Osteoblast (primary cell): ENCODE data around the gene SLC43A3. TPM values are rescaled to one million over a fixed set of nuclear protein-coding genes. Genes with fewer than 3 reads are reported as not detected.

Experiments used
- DNase-seq: peaks from one replicate; pipeline ENCODE4 v3.0.0; 2011; ENCODE audit warnings: low spot score, mixed read lengths; ENCODE audit not compliant: insufficient read length; ENCODE audit errors: missing footprints
- H2AFZ ChIP-seq: 2 replicates; pipeline ENCODE4 v1.6.0; 2011; ENCODE audit warnings: mild to moderate bottlenecking, low read length
- H3K27ac ChIP-seq: 2 replicates; pipeline ENCODE4 v1.5.1; 2011; ENCODE audit warnings: mild to moderate bottlenecking, low read depth, low read length, moderate library complexity
- H3K27me3 ChIP-seq: 2 replicates; pipeline ENCODE4 v1.6.0; 2012; ENCODE audit warnings: mild to moderate bottlenecking, control low read depth, inconsistent platforms, low read length, moderate library complexity; ENCODE audit not compliant: insufficient read depth
- H3K36me3 ChIP-seq: 2 replicates; pipeline ENCODE4 v1.5.1; 2011; ENCODE audit warnings: mild to moderate bottlenecking, low read length, control low read depth, moderate library complexity; ENCODE audit not compliant: insufficient read depth
- H3K4me1 ChIP-seq: 2 replicates; pipeline ENCODE4 v1.5.1; 2011; ENCODE audit warnings: mild to moderate bottlenecking, low read length, control low read depth, moderate library complexity; ENCODE audit not compliant: insufficient read depth
- H3K4me2 ChIP-seq: 2 replicates; pipeline ENCODE4 v1.6.0; 2011; ENCODE audit warnings: mild to moderate bottlenecking, low read length; ENCODE audit not compliant: insufficient read depth
- H3K4me3 ChIP-seq: fragments of 200-600 bp; sonication (generic); 3 replicates; pipeline ENCODE4 v1.5.1; 2012; ENCODE audit warnings: mild to moderate bottlenecking, low read length, inconsistent platforms; ENCODE audit not compliant: insufficient read depth
- H3K79me2 ChIP-seq: 2 replicates; pipeline ENCODE4 v1.6.0; 2012; ENCODE audit warnings: mild to moderate bottlenecking, low read length, control low read depth, inconsistent platforms; ENCODE audit not compliant: insufficient read depth
- H3K9me3 ChIP-seq: 2 replicates; pipeline ENCODE4 v1.5.1; 2011; ENCODE audit warnings: low read depth, low read length, control low read depth
- H4K20me1 ChIP-seq: 2 replicates; pipeline ENCODE4 v1.6.0; 2012; ENCODE audit warnings: mild to moderate bottlenecking, low read length, control low read depth; ENCODE audit not compliant: insufficient read depth
- total RNA-seq: library from RNA; depleted of rRNA; stranded (reverse); fragments of >200 nt; gene quantifications from 2 replicates; pipeline ENCODE4 v1.2.3, GENCODE V29; 2012
- TF ChIP-seq, protein P1 (sequence below): IDR thresholded peaks from 2 replicates; pipeline ENCODE4 v1.5.1; 2011; ENCODE audit warnings: mild to moderate bottlenecking, low read depth, low read length, moderate library complexity; ENCODE audit errors: extremely low read depth

SLC43A3 gene
- total RNA-seq, 1 donor, result 51.4 TPM

DNA sequence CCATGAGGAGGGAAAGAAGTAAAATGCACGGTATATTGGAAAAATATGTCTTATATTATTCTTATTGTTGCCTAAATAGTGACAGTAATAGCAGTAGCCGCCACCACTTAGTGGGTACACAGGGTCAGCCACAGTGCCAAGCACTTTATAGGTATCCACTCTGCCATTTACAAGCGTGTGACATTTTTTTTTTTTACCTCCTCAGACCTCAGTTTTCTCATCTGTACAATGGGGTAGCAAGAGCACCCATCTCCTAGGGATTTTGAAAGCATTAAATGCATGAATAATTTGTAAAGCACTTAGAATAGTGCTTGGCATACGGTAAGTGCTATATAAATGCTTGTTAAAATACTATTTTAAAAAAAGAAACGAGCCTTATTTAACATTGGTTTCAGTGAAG lies 42.3 kb upstream of the SLC43A3 start:
- Histone ChIP-seq H3K27me3 (no peaks in the 10 kb centered on the region), H3K27ac (no peak overlapping the region), H4K20me1 (no peaks in the 10 kb centered on the region), H3K9me3 (no peaks in the 10 kb centered on the region), H2AFZ (no peak overlapping the region), H3K4me2 (no peak overlapping the region), H3K36me3 (no peaks in the 10 kb centered on the region), H3K4me1 (no peaks in the 10 kb centered on the region), H3K79me2 (no peaks in the 10 kb centered on the region), H3K4me3 (no peak overlapping the region)
- no peak for DNase-seq
- TF ChIP-seq, protein P1, sequence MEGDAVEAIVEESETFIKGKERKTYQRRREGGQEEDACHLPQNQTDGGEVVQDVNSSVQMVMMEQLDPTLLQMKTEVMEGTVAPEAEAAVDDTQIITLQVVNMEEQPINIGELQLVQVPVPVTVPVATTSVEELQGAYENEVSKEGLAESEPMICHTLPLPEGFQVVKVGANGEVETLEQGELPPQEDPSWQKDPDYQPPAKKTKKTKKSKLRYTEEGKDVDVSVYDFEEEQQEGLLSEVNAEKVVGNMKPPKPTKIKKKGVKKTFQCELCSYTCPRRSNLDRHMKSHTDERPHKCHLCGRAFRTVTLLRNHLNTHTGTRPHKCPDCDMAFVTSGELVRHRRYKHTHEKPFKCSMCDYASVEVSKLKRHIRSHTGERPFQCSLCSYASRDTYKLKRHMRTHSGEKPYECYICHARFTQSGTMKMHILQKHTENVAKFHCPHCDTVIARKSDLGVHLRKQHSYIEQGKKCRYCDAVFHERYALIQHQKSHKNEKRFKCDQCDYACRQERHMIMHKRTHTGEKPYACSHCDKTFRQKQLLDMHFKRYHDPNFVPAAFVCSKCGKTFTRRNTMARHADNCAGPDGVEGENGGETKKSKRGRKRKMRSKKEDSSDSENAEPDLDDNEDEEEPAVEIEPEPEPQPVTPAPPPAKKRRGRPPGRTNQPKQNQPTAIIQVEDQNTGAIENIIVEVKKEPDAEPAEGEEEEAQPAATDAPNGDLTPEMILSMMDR, result no peak

DNA sequence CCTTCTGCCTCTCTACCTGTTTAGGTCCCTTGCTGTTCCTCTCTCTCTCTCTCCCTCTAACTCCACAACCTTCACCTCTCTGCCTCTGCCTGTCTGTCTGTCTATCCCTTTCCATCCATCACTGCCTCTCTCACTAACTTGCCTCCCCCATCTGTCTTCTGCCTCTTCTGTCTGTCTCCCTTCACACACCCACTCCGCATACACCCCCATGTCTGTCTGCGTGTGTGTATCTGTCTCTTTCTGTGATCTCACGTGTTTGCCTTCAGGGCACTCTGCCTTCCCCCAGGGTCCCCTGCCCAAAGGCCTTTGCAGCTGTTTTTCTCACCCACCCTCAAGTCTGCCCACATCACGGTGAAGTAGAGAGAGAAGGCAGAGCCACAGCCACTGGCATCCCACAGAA lies 41.4 kb upstream of the SLC43A3 start:
- Histone ChIP-seq H3K79me2 (no peaks in the 10 kb centered on the region), H2AFZ (no peak overlapping the region), H3K4me1 (no peaks in the 10 kb centered on the region), H4K20me1 (no peaks in the 10 kb centered on the region), H3K4me2 (no peak overlapping the region), H3K36me3 (no peaks in the 10 kb centered on the region), H3K4me3 (no peak overlapping the region), H3K9me3 (no peaks in the 10 kb centered on the region), H3K27me3 (no peaks in the 10 kb centered on the region), H3K27ac (no peak overlapping the region)
- peak; percentile 75 for DNase-seq
- TF ChIP-seq, protein P1, result no peak

DNA sequence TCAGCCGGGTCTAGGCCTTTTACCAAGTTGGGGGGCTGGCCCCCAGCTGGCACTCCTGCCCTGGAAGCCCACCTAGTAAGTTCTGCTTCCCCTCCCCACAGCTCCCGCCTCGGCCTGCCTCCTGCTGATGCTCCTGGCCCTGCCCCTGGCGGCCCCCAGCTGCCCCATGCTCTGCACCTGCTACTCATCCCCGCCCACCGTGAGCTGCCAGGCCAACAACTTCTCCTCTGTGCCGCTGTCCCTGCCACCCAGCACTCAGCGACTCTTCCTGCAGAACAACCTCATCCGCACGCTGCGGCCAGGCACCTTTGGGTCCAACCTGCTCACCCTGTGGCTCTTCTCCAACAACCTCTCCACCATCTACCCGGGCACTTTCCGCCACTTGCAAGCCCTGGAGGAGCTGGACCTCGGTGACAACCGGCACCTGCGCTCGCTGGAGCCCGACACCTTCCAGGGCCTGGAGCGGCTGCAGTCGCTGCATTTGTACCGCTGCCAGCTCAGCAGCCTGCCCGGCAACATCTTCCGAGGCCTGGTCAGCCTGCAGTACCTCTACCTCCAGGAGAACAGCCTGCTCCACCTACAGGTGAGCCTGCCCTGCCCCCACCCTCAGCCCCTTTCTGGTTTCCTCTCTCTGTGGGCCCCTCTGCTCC lies 40.7 kb upstream of the SLC43A3 start:
- H3K27me3 ChIP-seq, result peaks cover 5% of the 10 kb centered on the region
- H3K27ac ChIP-seq, result no peak overlapping the region
- no peaks in the 10 kb centered on the region for H4K20me1 ChIP-seq
- no peaks in the 10 kb centered on the region for H3K36me3 ChIP-seq
- H3K9me3 ChIP-seq, result no peaks in the 10 kb centered on the region
- TF ChIP-seq, protein P1, result no peak
- DNase-seq, result no peak
- no peaks in the 10 kb centered on the region for H3K4me1 ChIP-seq
- no peak overlapping the region for H2AFZ ChIP-seq
- H3K79me2 ChIP-seq, result no peaks in the 10 kb centered on the region
- H3K4me3 ChIP-seq, result no peak overlapping the region
- no peak overlapping the region for H3K4me2 ChIP-seq

DNA sequence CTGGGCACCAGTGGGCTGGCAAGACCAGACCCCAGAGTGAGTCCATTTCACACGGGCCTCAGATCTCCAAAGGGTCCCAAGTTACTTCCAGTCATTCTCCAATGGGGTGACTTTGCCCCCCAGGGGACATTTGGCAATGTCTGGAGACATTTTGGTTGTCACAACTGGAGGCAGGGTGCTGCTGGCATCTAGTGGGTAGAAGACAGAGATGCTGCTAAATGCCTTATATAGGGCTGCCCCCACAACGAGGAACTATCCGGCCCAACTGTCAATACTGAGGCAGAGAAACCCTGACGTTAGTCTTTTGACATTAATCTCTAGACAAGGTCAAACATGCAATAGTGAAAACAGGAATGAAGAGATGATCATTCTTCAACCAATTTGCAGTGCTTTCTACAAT lies 39.8 kb upstream of the SLC43A3 start:
- Histone ChIP-seq H3K27ac (no peak overlapping the region), H3K36me3 (no peaks in the 10 kb centered on the region), H3K4me2 (no peak overlapping the region), H3K4me3 (no peak overlapping the region), H2AFZ (no peak overlapping the region), H3K4me1 (no peaks in the 10 kb centered on the region), H4K20me1 (no peaks in the 10 kb centered on the region), H3K9me3 (no peaks in the 10 kb centered on the region), H3K27me3 (peaks cover 13% of the 10 kb centered on the region), H3K79me2 (no peaks in the 10 kb centered on the region)
- DNase-seq, result peak; percentile 61
- TF ChIP-seq, protein P1, result no peak
